ENCODE results near the gene SIRT6.
"Not testable (repeated sequence)": the region's sequence is repeated elsewhere in the genome, so short reads cannot be mapped to it uniquely, and the experiment has no call there.

Gene SIRT6

GRCh38 chr19:4134351-4134750 lies 48.0 kb downstream of the SIRT6 start:
- DNase-seq (ENCODE audit: low spot score) = no peak

GRCh38 chr19:4130744-4131438 lies 51.5 kb downstream of the SIRT6 start:
- DNase-seq (ENCODE audit: low spot score) = peak; percentile 69

GRCh38 chr19:4129050-4129449 lies 53.3 kb downstream of the SIRT6 start:
- DNase-seq (ENCODE audit: low spot score) = not testable (repeated sequence)

GRCh38 chr19:4127322-4127721 lies 55.0 kb downstream of the SIRT6 start:
- not testable (repeated sequence) for DNase-seq (ENCODE audit: low spot score)

- no peak for DNase-seq (ENCODE audit: low spot score)
Observed at GRCh38 chr19:4124638-4125037, 57.7 kb downstream of the SIRT6 start.

All from AG08395 (cell line).